Measurements from ENCODE around the gene CA11.

DNA sequence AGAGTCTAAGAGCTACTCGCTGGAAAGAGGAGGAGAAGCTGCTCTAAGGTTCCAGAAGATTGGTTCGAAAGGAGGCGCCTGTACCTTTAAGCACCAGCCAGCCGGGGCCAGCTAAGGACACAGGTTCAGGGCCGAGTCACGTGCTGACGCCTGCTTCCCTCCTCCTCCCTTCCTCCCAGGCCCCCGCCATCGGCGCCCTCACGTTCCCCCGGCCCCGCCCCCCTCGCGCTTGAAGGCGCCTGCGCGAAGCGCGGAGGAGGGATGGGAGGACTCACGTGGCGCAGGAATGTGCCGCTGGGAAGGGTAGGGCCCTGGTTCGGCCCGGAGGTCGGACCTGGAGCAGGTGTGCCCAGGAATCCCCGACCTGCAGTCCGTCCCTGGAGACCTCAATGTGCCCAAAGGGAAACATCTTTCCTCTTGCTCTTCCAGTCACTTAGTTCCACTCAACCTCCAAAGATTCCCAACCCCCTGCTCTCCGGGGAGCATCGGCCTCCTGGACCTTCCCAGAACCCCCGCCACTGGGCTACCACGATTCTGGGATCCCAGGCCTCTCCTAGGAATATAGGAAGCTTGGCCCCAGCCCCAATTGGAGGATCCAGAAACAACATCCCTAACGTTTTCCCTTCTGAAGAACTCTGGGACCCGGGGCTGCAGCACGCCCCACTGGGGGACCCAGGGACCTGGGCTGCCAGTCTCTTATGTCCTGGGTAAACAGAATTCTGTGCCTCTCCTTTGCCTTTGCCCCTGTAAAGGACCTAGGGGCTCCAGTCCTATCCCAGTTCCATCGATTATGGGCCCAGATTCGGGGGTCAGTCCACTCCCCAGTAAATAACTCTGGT is 11.3 kb downstream of the CA11 start:
- TF ChIP-seq, protein P1, sequence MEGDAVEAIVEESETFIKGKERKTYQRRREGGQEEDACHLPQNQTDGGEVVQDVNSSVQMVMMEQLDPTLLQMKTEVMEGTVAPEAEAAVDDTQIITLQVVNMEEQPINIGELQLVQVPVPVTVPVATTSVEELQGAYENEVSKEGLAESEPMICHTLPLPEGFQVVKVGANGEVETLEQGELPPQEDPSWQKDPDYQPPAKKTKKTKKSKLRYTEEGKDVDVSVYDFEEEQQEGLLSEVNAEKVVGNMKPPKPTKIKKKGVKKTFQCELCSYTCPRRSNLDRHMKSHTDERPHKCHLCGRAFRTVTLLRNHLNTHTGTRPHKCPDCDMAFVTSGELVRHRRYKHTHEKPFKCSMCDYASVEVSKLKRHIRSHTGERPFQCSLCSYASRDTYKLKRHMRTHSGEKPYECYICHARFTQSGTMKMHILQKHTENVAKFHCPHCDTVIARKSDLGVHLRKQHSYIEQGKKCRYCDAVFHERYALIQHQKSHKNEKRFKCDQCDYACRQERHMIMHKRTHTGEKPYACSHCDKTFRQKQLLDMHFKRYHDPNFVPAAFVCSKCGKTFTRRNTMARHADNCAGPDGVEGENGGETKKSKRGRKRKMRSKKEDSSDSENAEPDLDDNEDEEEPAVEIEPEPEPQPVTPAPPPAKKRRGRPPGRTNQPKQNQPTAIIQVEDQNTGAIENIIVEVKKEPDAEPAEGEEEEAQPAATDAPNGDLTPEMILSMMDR (IDR thresholded peaks at IDR 0.05), result peak in 1 of 4 experiments; percentile 26
- TF ChIP-seq POLR2A (IDR thresholded peaks at IDR 0.05), result peak; percentile 86

Measured in prostate gland (tissue), 2 donors.